Stimulated activated CD4-positive, alpha-beta T cell treated with anti-CD3 and anti-CD28 coated beads, TNF-alpha, amount 100 ng/mL, for 24 hours (primary cell): ENCODE results near the gene GPBP1.
A peak's percentile ranks its signal among the peaks of the same experiment; 100 is the strongest.
"Not testable (repeated sequence)": the region's sequence is repeated elsewhere in the genome, so short reads cannot be mapped to it uniquely, and the experiment has no call there.

Source experiments
- DNase-seq, 3 experiments: peaks; one replicate each; pipeline ENCODE4 v3.0.0-alpha.2; 2020; ENCODE audit warnings: low read depth in 3 of 3

GPBP1 gene

DNA sequence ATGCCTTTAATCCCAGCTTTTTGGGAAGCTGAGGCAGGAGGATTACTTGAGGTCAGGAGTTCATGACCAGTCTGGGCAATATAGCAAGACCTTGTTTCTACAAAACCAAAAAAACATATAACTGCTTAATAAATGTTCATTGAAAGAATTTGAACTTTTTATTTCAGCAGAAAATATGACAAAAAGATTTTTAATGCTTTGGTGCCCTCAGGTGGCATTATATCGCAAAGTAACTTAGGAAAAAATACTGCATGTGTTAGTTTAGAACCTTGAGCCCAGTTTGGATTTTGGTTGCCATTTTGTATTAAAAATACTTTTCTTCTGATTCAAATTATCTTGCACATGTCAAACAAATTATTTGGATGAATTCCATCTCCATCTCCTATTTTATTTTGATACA lies 103.2 kb downstream of the GPBP1 start:
- DNase-seq, result no peak

DNA sequence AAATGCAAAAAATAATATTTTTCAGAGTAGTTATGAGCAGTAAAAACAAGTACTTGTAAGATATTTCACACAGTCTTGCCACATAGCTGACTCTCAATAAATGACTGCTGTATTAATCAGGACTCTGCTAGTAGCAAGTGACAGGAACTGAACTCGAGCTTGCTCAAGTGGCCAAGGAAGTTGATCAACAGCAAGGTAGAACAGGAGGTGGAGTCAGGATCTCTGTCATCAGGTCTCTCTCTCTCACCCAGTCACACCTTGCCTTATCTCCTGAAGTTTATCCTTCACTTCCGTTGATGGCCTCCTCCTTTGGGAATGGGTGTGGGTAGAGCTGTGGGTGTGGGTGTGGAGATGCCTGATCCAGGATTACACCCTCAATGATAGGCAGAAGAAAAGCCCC lies 107.0 kb downstream of the GPBP1 start:
- DNase-seq, result no peak

DNA sequence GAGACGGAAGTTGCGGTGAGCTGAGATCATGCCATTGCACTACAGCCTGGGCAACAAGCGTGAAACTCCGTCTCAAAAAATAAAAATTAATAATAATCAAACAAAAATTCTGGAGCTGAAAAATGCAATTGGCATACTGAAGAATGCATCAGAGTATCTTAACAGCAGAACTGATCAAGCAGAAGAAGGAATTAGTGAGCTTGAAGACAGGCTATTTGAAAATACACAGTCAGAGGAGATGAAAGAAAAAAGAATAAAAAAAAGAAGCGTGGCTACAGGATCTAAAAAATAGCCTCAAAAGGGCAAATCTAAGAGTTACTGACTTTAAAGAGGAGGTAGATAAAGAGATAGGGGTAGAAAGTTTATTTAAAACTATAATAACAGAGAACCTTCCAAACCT lies 111.2 kb downstream of the GPBP1 start:
- not testable (repeated sequence) for DNase-seq

DNA sequence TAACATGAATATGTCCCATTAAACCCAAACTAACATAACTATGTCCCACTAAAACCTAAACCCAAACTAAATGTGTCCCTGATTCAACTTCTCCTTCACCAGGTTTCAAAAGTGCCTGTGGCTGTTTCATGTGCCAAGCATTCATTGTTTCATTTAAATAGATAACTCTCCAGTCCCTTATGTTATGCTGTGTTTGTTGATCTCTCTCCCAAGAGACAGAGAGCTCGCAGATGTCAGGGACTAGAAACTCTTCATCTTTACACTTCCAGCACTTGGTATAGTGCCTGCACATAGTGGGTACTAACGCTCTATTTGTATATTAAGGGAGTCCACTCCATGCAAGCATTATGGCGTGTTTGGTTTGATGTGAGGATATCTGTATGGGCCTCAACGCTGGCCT lies 118.0 kb downstream of the GPBP1 start:
- DNase-seq, result no peak

DNA sequence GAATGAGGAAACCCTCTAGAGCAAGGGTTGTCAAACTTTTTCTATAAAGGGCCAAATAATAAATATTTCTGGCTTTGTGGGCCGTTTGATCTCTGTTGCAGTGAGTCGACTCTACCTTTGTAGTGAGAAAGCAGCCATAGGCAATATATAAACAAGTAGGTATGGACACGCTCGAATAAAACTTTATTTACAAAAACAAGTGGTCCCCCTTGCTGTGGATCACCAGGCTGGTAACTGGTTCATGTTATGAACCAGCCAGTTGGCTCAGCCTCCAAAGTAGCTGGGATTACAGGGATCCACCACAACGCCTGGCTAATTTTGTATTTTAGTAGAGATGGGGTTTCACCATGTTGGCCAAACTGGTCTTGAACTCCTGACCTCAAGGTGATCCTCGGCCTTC lies 118.5 kb downstream of the GPBP1 start:
- DNase-seq, result no peak

DNA sequence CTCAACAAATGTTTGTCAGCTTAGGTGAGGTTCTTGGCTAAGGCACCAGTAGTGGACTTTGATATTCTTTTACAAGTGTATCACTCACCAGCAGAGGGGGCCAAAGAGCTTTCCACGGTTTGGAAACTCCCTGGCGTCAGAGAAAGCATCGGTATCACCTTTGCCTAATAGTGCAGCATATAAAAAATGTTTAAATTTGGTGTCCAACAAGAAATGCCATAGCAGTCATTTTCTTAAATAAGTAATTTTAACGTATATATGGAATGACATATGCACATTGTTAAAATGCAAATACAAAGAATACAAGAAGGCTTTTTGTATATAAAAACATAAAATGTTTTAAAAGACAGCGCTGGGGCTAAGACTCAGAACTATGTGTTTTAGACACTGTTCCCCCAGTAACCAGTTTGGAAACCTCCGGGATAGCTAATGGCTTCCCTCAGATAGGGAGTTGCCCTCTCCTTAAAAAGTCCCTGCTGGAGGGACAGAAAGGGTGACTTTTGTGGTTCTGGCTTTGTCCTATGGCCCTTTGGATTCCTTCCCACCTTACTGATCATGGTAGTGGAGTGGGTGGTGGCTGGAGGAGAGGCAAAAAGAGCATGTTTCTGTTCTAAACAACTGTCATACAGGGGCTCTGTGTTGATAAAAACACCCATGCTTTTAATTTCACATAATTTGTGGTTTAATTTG lies 124.6 kb downstream of the GPBP1 start:
- peak; percentile 73 to 86 (median 73) for DNase-seq

DNA sequence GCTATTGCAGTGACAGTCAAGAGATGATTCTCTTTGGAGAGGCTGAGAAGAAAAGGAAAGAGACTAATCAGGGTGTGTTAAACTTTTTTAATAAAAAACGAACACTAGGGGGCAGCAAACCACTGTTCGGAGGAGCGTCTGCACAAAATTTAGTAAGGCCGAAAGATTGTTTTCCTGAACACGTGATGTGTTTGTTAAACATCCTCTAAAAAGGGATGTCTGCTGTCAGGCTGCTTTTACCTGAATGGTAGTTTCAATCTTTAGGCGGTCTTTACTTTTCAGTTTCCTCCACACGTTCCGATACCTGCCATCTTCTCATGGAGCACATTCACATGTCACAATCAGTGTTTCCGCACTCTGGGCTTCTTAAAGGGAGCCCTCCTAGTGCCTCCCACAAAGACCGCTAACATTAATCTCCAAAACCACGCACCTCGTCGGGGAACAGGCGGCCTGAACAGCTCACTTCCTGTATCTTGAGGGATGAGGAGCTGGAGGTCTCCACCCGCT lies 125.2 kb downstream of the GPBP1 start:
- DNase-seq, result peak in 2 of 3 experiments; percentile 7 to 55

DNA sequence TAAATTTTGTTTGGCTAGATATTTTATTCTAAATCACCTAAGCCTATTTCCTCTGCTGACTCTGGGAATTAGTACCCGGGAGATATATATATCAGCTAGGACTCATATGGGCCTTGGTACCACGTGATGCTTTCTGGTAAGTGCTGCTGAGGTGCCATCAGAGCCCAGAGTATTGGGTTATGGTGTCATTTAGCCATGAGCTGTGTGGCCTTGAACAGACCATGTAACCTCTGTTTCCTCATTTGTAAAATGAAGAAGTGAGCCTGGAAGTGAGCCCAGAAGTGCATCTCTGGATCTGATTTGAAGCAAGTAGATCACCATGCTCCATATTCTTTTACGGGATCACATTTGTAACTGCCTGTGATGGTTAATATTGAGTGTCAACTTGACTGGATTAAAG lies 126.1 kb downstream of the GPBP1 start:
- no peak for DNase-seq

DNA sequence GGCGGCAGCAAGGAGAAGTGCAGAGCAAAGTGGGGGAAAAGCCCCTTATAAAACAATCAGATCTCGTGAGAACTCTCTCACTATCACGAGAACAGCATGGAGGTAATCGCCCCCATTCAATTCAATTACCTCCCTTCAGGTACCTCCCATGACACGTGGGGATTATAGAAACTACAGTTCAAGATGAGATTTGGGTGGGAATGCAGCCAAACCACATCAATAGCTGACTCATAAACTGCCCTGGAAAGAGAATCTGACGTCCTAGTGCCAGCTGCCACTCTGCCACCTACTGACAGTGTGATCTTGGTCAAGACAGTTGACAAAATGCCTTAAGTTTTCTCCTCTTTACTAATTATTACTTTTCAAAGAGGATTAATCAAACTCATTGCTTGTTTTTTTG lies 128.3 kb downstream of the GPBP1 start:
- DNase-seq, result peak in 2 of 3 experiments; percentile 26 to 51

DNA sequence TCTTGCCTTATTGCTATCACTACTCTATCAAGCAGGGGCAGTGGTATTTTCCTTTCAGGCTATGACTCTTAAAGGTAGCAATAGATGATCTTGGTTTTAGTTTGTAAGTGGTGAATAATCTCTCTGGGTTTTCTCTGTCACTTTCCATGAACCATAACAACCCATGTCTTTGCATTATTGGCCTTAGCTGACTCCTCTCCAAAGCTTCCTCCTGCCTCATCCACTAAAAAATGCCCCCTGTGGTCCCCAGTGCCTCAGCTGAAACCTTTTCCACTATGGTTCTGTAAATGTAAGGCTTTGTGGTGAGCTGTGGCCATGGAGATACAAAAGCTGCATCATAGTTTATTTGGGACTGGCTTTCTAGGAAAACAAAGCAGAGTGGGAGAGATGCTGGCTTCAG lies 128.8 kb downstream of the GPBP1 start:
- no peak for DNase-seq

DNA sequence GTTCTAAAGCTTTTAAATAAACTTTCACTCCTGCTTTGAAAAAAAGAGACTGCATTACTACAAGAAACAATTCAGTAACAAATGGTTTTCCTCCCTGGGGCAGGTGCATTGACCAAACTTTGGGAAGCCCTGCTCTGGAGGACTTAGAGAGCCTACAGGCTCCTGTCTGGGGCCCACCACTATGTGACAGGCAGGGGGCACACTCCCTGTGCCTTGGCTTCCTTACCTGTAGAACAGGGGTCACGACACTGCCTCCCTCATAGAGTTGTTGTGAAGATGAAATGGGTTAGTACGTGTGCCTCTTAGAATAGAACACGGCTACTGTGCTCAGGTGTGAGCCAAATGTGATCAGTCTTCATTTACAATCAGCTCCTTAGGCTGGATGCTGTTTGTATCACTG lies 130.1 kb downstream of the GPBP1 start:
- DNase-seq, result no peak

DNA sequence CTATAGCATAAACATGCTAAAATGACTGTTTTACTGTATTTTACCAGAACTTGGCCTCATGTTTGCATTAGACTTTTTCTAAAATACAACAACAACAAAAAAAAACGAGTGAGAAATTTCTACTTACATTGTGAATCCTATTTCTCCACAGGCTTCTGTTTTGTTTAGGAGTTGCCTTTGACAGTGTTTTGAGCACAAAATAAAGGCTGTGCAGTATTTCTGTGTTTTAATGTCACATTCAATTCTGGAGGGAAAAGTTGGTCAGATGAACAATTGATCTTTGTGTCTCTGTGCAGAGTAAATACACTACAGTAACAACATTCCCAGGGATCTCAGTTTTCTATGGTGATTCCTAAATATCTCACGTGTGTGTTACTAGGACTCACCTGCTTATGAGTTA lies 131.1 kb downstream of the GPBP1 start:
- no peak for DNase-seq

DNA sequence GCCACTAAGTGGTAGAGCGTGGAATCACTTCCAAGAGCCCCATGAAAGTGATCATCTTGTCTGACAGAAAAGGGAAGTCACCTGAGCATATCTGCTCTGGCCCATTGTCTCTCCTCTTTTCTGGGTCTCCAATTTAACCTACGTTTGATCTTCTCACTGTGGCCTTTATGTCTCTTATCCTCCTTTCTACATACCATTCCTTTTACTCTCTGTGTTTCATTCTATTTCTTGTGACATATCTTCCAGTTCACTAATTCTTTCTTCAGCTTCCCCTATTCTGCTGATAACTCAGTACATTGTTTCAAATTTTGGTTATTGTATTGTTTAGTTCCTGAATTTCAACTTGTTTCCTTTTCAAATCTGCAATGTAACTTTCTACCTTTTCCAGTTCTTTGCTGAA lies 132.5 kb downstream of the GPBP1 start:
- no peak for DNase-seq

DNA sequence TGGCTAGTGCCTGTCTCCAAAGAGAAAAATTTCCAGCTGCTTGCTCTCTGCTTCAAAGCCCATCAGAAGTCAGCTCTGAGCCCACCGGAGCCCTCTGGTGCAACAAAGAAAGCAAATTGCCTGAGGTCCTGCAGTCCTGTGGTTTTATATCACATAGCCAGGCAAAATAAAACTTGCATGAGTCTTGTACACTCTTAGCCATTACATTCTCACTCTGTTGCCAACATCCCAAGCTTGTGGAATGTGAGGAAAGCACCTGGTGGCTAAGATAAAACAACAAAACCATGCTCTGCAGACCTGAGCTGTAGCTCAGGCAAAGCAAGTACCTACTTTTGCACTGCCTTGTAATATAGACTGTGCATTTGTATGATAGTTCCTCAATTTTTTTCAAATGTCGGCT lies 133.7 kb downstream of the GPBP1 start:
- DNase-seq, result no peak

DNA sequence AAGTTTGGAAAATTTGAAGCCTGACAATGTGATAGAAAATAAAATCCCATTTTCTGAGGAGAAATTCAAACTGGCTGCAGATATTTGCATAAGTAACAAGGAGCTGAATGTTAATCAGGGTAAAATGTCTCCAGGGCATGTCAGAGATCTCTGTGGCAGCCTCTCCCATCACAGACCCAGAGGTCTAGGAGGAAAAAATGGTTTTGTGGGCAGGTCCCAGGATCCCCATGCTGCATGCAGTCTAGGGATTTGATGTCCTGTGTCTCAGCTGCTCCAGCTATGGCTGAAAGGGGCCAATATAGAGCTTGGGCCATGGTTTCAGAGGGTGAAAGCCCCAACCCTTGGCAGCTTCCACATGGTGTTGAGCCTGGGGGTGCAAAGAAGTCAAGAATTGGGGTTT lies 135.2 kb downstream of the GPBP1 start:
- not testable (repeated sequence) for DNase-seq

DNA sequence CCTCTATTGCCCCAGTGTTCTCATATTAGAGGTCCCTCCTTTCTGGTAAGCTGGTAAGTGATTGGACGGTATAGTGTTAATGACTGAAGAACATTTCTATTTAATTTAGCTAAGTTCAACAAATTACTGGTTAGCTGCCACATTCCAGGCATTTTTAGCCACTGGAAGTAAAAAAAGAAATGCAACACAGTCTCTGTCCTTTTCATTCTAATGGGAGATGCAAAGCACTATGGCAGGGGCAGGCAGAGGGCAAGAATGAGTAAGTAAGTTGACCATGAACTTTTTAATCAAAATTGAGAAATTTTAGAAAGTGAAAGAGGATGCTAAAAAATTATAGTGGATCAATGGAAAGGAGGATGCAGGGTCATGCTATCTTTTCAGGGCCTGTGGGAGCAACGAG lies 137.4 kb downstream of the GPBP1 start:
- no peak for DNase-seq

DNA sequence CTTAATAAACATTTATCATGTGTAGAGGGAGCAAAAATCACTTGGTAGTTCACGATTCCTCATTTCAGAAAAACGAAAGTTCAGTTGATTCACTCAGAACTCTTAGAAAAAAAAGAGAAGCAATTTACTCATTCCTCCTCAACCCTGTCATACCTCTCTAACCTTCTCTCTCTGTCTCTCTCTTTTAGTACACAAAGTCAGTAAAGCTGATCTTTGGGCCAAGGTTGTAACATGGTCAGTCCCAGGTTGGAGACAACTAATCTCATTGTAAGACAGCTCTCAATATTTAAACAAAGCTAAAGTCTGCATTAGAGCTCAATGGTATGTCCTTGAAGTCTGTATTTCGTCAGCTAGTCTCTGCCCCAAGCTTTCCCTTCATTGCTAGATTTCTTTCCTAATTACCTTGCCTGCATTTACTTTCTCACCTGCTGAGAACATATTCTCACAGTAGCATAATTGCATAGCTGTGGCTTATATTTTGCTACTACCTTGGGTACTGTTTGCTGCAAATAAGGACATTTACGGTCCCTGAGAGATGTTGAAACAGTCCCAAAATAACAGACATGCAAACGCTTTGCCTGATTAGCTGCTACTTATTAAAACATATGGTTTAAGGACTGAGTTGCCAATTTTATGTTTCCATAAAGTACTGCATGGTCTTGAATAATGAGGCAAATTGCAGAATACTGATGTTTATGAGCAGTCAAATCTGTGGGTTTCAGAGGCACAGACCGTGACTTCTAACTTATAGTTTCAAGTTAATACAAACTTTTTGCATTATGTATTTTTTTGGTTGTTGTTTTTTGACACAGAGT lies 138.3 kb downstream of the GPBP1 start:
- no peak for DNase-seq

DNA sequence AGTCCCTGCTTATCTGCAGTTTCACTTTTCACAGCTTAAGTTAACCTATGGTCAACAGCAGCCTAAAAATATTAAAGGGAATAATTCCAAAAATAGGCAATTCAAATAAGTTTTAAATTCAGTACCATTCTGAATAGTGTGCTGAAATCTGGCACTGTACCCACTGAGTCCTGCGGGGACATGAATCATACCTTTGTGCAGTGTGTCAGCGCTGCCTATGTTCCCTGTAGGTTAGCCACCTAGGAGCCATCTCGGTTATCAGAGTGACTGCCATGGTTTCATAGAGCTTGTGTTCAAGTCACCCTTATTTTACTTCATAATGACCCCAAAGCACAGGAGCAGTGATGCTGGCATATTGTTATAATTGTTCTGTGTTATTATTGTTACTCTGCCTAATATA lies 139.9 kb downstream of the GPBP1 start:
- no peak for DNase-seq
